Activated T-helper 1 cell treated with anti-CD3 and anti-CD28 coated beads, Interleukin-2, amount 50 U/mL, for 16 hours (primary cell): ENCODE data around the gene BRD7.

Experiments used
- DNase-seq, 2 donors: peaks; one replicate each; pipeline ENCODE4 v3.0.0-alpha.2; 2020; ENCODE audit warnings: low read depth in 1 of 2, low spot score in 1 of 2

Gene BRD7

DNA sequence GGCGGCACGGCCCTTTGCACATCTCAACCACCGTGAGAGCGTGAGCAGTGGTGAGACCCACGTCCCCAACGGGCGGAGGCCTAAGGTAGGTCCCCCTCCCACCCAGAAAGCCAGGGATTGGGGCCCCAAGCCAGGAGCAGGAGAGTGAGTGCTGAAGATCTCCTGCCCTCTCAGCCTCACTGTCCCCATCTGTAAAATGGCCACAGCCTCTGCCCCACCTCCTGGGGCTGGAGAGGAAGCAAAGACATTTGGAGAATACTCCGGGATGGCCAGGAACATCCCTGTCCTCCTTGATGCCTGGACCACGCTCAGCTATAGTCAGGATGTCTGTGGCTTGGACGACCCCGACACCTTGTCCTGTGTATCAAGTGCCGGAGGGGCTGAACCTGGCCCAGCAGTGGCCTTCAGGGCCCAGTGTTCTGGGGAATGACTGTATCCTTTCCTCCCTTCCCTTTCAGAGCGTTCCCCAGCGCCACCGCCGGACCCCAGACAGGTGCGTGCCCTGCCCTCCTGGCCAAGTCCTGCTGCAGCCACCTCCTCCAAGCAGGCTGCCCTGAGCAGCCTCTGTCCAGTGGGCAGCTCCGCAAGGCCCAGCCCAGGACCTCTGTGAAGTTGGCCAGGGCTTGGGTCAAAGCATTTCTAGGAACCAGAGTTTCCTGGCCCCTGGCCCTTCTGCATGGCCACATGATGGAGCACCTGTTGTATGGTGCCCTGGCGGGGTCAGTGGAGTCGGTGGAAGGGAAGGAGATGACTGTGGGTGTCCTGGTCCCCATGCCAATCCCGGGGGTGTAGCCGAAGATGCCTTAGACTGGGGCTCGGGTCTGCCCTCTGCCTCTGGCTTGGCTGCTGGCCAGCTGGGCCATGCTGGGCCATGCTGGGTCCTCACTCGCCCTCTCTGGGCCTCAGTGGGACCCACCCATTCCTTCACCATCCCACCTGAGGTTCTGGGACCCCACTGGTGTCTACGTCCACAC, 64.0 kb downstream of the BRD7 start:
- no peak for DNase-seq

DNA sequence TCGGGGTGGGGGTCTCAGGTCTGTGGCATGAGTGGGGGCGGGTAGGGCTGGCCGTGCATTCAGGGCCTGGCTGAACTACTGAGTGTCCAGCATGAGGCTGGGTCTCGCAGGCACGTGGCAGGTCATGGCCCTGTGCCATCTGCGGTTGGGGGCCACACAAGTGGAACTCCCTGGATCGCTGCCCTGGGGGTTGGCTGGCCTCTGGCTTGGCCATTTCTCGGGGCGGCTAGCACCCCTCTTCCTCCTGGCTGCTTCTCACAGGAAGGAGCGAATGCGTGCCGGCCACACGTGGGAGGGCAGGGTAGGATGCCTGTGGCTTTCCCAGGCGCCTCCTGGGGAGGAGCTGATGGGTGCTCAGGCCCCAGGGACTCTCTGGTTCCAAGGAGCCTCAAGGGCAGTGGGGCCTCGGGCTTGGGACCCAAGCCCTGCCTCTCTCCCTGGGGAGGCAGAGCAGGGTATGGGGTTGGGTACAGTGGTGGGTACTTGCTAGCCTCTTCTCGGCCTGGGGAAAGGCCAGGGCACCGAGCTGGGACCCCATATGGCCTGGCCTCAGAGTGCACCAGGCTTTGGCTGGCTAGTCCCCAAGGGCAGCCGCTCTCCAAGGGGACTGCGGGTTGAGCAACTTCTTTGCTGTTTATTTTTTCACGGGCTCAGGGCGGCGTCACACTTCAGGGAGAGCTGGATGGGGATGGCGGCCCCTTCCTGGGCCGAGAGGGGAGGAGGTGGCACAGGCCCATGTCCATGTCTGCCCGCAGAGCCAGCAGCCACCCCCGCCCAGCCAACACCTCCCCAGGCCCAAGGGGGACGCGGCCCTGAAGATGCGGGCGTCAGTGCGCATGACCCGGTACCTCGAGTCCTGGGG, 65.0 kb downstream of the BRD7 start:
- DNase-seq, result no peak

DNA sequence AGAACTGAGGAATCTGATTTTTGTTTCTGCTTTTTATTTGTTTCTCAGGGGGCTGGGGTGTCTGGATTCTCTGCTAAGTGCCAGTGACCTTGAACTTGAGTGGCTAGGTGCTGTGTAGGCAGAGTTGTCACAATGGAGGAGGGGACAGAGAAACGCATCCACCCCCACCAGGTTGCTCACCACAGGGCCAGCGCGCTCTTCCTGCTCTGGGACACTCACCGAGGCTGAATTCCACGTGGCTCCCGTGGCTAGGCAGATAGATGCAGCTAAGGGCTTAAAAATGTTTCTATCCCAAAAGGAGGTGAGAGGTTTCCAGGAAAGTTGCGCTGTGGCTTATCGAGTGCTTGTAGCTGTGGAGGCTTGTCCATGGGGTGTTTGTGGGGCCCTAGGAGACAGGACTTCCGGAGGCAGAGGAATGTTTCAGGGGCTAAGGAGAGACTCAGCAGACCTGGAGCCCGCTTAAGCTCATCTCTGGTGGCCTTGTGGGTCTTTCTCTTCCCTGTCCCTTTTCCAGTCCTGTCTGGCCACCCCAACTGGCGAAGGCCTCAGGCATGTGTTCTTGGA, 65.7 kb downstream of the BRD7 start:
- no peak for DNase-seq

DNA sequence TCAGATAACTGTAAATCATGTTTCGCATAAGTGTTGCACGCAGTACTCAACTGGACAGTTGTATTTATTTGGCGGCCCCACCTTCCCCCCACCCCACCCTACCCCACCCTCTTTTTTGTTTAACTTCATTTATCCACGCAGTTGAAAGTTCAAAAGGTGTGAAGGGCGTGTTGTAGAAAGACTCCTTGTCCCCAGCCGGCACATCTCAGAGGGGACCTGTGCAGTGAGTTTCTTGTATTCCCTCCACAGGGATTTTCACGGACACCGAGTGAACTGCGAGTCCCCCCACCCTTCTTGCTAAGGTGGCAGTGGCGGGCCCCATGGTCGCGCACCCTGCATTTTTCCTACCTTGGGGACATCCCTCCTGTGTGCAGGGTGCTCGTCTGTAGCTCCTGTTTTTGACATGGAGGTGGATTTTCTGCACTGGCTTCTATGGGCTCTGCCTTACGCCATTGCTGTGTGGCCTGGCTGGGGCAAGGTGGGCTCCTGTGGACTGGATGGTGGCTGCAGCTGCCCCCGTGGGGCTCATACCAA, 66.2 kb downstream of the BRD7 start:
- no peak for DNase-seq

DNA sequence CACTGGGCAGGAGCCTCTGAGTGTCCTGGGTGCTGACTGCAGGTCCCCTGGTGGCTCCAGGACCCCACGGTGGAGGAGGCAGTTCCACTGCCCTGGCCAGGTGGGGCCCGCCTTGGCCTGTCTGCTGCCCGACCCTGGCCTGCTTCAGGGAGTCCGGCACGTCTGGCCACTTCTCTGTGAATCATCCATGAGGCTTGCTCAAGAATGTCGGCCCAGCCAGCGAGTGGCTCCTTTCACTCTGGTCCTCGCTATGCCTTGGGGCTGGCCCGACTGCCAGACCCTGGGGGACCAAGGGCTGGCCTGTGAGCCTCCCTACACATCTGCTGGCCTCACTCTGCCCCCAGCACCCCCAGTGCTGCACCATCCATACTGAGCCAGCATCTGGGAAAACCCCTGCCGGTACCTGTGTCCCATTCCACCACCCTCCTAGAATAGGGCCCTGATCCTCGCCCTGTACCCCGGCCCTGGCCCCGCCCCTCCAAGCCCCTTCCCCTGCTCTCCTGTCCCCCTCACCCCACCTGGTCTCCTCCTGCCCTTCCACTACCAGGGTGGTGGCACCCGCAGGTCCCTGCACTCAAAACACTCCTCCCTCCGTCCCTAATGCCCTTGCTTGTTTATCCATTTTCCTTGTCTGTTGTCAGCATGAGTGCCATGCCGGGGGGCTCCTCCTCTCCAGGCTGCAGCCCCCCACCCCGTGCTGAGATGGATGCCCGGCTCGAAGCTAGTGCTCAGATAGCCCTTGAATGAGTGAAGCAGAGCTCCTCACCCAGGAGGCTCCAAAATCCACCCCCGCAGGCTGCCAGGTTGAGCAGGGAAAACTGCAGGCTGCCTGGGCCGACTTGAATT, 66.9 kb downstream of the BRD7 start:
- no peak for DNase-seq

DNA sequence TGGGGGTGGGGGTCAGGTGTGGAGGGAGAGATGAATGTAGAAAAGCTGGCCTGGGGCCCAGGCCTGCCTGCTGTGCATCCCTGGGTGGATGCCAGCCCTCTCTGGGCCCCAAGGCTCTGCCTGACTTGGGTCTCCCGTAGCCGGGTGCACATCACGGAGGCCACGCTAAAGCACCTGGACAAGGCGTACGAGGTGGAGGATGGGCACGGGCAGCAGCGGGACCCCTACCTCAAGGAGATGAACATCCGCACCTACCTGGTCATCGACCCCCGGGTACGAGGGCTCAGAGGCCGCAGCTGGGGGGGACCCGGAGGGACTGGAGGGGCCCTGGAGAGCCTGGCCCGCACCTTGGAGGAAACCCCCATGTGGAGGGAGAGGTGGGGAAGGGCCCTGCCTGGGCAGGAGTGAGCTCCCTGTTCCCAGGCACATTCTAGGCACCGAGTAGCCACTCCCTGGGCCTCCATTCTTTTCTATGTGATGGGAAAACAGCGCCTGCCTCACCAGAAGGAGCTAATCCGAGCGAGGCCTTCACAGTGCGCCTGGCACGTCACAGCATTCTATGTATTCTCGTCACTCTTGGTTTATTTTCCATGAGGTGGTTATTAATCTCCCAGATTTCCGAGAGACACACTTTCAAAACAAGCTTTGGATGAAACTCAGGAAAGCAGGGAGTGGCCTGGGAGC, 67.7 kb downstream of the BRD7 start:
- DNase-seq, result no peak

DNA sequence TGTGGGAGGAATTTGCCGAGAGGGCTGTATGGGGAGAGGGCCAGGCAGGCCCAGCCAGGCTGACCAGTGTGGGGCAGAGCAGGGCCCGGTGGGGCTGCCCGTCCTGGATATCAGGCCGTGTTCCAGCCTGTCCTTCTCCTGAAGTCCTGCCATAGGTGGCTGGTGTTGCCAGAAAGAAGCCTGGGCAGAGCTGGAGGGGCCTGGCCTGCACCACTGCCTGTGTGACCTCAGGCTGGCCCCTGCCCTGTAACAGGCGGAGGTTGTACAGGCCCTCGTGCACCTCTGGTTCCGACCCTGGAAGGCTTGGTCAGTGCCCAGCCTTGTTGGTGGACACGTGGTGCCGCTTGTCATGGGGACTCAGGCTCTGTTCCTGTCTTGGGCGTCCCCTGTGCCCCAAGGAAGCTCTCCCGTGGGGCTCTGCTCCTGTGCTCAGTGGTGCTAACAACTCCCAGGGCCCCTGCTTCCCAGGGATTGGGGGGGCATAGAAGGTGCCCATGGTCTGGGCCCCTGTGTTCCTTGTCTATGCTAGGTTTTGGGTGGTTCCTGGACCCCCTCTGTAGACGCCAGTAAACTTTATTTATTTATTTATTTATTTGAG, 69.2 kb downstream of the BRD7 start:
- no peak for DNase-seq

DNA sequence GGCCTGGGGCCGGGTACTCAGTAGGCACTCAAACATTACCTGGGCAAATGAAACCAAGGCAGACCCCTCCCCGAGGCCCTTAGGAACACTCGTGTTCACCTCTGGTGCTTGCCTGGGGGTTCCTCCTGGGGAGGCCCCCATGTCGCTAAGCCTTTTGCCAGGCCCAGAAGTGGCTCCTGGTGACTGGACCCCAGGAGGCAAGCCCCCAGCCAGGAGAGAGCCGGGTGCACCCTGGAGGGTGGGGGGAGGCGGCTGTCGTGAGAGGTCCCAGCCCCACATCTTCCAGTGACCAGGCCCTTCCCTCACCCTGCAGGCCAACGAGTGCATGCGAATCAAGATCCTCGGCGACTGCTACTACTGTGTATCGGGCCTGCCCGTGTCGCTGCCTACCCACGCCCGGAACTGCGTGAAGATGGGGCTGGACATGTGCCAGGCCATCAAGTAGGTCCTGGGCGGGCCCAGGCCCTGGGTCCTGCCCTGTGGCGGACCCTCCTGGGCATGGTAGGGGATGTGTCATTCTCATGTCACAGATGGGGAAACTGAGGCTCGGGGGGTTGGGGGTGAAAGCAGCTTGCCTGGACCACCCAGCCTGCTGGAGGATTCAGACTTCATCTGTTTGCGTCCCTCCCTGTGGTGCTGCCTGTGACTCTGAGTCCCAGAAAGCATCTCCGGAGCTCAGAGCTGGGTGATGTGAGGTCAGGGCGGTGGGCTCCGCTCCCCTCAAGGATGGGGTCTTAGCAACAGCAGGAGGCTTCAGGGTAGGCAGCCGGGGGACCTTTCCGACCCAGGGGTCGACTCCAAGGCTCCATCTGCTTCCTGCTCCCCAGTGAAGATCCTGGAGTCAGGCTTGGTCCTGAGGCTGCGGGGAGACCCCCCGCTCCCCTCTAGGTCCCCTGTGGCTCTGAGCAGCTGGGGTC, 69.9 kb downstream of the BRD7 start:
- no peak for DNase-seq

DNA sequence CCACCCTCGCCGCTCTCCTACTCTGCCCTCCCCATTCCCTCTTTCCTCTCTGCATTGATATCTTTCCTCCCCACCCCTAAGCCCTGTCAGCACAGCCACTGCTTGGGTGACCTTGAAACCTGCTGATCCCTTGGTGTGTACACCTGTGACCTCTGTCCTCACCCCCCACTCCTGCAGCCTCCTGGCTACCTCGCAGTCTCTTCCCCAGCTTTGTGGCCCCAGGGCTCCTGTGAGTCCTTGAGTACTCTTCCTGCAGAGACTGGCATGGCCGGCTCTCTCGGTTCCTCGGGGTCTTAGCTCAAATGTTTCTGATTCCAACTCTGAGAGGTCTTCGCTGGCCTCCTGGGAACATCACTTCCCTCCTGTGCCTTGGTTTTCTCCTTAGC, 70.7 kb downstream of the BRD7 start:
- DNase-seq, result no peak

DNA sequence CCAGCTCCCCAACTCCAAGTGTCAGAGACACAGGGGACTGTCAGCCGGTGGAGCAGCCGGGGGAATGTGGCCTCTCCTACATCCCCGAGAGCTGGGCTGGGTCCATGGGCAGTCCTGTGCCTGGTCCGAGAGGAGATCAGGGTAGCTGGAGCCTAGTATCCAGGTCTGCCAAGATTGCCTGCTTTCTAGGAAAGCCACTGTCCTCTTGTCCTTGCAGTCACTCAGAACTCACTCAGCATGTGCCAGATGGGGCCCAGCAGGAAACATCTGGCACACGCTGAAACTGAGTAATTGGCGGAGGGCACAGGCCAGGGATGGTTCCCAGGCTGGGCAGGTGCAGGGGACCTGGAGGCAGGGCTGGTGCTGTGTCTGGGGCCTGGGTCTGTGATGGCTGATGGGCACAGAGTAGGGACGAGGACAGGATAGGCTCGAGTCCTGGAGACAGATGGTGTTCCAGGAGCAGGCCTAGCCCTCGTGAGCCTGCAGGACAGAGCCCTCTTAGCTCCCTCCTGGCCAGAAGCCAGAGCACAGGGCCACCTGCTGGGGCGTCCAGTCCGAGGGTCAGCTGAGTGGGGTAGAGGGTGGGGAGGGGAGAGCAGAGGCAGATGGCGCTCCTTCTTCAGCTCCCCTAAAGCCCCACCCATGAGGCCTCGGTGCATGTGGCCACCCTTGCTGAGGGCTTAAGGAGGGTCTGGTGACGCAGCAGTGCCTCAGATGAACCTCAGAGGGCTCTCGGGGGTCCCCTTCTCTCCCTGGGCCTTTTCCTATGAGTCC, 71.3 kb downstream of the BRD7 start:
- DNase-seq, result no peak

DNA sequence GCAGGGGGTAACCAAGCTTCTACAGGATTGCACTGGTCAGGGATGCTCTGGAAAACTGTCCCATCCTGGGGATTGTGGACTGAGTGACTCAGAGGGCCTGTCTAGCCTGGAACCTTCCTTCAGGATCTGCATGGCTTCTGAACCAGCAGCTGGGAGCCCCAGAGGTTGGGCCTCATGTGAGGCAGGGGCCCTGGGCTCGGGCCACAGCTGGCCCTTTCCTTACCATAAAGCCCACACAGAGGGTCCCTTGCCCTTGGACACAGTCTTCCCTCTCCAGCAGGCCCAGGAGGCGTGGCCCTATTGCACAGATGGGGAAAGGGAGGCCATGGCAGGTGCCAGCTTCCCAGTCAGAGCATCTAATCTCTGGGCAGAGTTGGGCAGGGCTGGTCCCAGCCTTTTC, 72.0 kb downstream of the BRD7 start:
- no peak for DNase-seq

DNA sequence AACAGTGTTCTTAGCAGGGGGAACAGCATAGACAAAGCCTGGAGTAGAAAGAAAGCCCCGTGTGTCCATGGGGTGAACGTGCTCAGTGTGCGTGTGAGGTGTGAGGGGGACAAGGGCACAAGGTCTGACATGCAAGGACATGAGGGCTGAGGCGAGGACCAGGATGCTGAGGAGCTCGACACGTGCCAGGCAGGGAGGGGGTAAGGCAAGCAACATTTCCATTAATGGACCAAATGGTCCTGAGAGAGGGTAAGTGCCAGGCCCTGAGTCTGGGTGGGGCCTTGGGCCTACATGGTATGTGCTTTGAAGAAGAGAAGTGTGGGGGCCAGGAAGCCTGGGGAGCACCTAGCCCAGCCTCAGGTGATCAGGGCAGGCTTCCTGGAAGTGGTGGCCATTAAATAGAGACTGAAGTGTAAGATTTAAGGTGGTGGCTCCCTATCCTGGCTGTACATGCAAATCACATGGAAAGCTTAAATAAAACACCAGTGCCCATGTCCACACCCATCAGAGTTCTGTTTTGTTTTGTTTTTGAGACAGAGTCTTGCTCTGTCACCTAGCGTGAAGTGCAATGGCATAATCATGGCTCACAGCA, 73.2 kb downstream of the BRD7 start:
- no peak for DNase-seq

DNA sequence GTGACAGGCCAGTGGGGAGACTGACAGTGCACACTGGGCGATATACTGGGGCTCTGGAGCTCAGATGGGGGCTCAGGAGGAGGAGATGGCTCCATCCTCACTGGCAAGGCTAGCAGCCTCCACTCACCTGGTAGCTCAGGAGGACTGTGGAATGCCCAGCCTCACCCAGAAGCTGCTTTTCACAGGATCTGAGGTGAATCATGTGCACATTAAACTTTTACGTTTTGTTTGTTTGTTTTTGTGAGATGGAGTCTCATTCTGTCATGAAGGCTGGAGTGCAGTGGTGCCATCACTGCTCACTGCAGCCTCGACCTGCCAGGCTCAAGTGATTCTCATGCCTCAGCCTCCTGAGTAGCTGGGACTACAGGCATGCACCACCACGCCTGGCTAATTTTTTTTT, 73.8 kb downstream of the BRD7 start:
- no peak for DNase-seq

DNA sequence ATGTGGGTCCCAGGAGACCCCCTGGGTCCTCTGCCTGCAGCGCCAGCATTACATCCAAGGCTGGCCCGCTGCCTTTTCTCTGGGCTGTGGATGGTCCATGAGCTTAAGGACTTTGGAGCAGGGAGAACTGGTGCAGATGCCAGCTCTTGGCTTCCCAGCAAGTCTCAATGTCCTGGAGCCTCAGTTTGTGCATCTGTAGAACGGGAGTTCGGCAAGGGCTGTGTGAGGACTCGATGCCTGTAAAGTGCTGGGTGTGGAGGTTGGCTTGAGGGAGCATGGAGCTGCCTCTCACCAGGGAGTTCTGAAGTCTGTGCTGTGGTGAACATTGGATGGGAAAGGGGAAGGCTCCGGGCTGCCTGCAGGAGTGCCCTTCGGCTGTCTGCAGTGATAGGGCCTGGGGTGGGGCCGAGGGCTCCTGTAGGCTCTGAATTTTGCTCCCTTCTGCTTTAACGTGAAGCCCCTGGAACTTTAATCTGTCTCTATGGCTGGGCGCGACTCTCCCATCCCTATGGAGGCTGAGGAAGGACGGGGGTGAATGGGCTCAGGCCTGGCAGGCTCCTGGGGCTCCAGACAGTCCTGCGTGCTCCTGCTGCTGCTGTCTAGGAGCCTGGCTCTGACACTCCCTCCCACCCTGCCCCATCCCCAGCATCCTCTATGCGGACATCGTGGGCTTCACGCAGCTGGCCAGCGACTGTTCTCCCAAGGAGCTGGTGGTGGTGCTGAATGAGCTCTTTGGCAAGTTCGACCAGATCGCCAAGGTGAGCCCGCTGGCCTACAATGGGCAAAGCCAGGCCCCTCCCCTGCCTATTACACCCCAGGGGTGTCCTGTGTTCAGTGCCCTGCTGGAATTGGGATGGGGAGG, 74.6 kb downstream of the BRD7 start:
- no peak for DNase-seq

DNA sequence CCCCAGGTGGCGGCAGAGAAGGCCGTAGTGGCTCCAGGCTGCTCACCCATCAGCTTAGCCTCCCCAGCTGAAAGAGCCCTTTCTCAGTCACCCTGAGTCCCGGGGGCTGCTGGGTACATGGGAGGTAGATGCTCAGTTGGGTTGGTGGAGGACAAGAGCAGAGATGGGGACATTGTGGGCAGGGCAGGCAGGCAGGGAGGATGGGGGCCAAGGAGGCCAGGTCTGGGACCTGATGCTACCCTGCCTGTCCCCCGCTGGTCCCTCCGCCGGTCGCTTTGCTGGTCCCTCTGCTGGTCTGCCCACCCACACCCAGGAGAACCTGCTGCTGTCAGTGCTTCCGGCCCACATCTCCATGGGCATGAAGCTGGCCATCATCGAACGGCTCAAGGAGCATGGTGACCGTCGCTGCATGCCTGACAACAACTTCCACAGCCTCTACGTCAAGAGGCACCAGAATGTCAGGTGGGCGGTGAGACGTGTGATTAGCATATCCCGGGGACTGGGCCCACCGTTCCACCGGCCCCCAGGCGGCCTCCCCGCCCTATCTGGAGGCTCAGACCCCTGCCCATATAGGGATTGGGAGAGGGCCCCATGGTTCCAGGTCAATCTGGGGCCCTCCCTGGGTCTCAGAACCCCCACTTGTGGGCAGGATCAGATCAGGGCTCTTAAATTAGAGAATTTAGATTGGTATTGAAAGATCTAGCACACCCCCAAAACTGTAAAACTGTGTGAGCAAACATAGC, 75.6 kb downstream of the BRD7 start:
- no peak for DNase-seq

DNA sequence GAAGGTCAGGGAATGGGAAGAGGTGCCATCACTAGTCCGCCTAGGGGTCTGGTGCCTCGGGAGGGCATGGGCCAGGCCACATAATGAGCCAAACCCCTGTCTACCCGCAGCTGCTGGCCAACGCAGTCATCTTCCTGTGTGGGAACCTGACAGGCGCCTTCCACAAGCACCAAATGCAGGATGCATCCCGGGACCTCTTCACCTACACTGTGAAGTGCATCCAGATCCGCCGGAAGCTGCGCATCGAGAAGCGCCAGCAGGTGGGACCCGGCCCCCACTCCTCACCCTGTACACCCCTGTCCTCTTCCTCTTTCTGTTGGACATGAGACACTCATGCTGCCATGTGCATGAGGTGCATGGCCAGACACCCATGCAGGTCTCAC, 76.2 kb downstream of the BRD7 start:
- no peak for DNase-seq
